Heart left ventricle (tissue), 13 donors: ENCODE measurements around the gene MLN.

Source experiments
- POLR2A ChIP-seq, 2 donors: fragments of 450-650 bp; IDR thresholded peaks; one replicate each; pipeline ENCODE4 v1.6.1; 2017; ENCODE audit warnings: antibody characterized with exemption in 2 of 2, mild to moderate bottlenecking in 2 of 2, moderate library complexity in 2 of 2
- TF ChIP-seq, protein P1 (sequence below), 12 donors: fragments of 200-600 bp; sonication (generic) in 4 of 12; IDR thresholded peaks; one replicate each; pipeline versions ENCODE4 v1.5.0 to v1.8.0; 2018 to 2022; ENCODE audit warnings: antibody characterized with exemption in 12 of 12, mild to moderate bottlenecking in 5 of 12
- donor health status: ischemic (EF 13 %, LVEDD 7.1; RV severe dilation, severe dysfunction).
- donor health status: DM: no; HTN: yes; CAD: no.
- donor health status: DM: no; HTN: no; CAD: no.
- donor health status: ischemic (EF 25% LVEDD 6.9; RV normal size, moderate dysfunction).
- donor health status: ischemic (EF 25% LVEDD 5.7; RV mildly dilated, moderate dysfunction).
- donor health status: ischemic (EF 35%, LVEDD 5.7; RV mildly dilated, moderate dysfunction).
- donor health status: nonischemic (EF 11% LVEDD 7.7; RV severe dilation, severe dysfunction).
- donor health status: DM: yes; HTN: yes; CAD: no.
- donor health status: PGD.
- donor health status: ischemic (EF 29% LVEDD 5.4; RV normal size, mild dysfunction).
- donor health status: nonischemic (EF 23%, LVEDD 6.1; RV moderate dilation, normal function).

- TF ChIP-seq, protein P1, sequence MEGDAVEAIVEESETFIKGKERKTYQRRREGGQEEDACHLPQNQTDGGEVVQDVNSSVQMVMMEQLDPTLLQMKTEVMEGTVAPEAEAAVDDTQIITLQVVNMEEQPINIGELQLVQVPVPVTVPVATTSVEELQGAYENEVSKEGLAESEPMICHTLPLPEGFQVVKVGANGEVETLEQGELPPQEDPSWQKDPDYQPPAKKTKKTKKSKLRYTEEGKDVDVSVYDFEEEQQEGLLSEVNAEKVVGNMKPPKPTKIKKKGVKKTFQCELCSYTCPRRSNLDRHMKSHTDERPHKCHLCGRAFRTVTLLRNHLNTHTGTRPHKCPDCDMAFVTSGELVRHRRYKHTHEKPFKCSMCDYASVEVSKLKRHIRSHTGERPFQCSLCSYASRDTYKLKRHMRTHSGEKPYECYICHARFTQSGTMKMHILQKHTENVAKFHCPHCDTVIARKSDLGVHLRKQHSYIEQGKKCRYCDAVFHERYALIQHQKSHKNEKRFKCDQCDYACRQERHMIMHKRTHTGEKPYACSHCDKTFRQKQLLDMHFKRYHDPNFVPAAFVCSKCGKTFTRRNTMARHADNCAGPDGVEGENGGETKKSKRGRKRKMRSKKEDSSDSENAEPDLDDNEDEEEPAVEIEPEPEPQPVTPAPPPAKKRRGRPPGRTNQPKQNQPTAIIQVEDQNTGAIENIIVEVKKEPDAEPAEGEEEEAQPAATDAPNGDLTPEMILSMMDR (IDR thresholded peaks at IDR 0.05): no peak
- no peak for TF ChIP-seq POLR2A (IDR thresholded peaks at IDR 0.05)
These were observed 16.4 kb downstream of the MLN start for GRCh38 chr6:33787346-33787953.
